HG03469 (cell line): ENCODE measurements around the gene APOBEC3H.

ENCODE experiments used
- ATAC-seq: cut with Tn5 transposase; IDR thresholded peaks from one replicate; pipeline ENCODE4 v1.9.1; 2021; ENCODE audit warnings: mild to moderate bottlenecking, moderate library complexity, moderate number of reproducible peaks; ENCODE audit not compliant: unreplicated experiment

Gene APOBEC3H

DNA sequence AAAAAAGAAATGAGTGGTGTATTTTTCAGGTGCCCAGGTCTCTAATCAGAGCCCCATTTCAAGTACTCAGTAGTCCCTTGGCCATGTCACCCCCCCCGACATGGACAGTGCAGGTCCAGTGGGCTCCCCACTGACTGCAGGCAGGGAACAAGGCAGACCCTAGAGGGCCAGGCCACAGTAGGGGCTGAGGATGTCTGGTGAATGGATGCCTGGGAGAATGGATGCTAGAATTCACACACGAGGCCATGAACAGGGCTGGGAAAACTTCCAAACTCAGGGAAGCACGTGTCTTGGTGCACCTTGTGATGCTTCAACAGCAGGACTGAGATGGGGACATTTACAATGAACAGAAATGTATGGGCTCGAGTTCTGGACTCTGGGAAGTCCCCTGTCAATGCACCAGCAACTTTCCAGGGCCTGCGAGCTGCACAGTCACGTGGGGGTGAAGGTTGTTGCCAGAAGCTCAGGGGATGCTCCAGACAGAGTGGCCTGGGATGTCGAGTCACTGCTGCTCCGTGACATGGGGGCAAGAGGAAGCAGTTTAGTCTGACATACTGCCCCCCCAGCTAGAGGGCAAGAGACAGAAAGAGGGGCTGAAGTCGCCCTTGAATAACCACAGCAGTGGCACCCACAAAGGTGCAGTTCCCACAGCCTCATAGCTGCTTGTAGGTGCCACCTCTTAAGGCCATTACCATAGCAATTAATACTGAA is 16.8 kb upstream of the APOBEC3H start:
- ATAC-seq: no peak

DNA sequence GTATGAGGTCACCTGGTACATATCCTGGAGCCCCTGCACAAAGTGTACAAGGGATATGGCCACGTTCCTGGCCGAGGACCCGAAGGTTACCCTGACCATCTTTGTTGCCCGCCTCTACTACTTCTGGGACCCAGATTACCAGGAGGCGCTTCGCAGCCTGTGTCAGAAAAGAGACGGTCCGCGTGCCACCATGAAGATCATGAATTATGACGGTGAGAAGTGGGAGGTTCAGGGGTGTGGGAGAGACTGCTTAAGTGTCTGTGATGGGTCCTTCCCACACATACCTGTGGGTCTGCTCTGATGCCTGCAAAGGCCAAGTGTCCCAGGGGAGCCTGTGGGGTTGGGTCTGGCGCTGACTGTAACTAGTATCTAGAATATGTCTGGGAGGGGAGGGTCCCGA is 16.0 kb upstream of the APOBEC3H start:
- ATAC-seq: no peak

DNA sequence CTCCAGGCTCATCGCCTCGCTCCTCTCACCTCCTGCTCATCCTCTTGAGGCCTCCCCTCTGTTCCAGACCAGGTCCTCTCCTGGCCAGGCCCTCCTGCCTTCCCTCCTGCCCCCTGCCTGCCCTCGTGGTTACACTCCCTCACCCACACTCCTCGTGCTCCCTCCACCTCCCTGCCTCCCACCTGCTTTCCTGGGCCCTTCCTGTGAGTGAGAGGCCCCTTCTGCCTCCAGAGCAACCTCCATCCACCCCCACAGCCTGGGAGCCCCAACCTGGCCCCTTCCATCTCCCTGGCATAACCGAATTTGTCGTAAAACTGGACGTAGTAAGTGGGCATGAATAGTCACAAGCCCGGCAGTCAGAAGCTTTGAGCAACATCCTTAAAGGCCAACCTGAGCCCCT is 15.4 kb upstream of the APOBEC3H start:
- ATAC-seq: no peak

DNA sequence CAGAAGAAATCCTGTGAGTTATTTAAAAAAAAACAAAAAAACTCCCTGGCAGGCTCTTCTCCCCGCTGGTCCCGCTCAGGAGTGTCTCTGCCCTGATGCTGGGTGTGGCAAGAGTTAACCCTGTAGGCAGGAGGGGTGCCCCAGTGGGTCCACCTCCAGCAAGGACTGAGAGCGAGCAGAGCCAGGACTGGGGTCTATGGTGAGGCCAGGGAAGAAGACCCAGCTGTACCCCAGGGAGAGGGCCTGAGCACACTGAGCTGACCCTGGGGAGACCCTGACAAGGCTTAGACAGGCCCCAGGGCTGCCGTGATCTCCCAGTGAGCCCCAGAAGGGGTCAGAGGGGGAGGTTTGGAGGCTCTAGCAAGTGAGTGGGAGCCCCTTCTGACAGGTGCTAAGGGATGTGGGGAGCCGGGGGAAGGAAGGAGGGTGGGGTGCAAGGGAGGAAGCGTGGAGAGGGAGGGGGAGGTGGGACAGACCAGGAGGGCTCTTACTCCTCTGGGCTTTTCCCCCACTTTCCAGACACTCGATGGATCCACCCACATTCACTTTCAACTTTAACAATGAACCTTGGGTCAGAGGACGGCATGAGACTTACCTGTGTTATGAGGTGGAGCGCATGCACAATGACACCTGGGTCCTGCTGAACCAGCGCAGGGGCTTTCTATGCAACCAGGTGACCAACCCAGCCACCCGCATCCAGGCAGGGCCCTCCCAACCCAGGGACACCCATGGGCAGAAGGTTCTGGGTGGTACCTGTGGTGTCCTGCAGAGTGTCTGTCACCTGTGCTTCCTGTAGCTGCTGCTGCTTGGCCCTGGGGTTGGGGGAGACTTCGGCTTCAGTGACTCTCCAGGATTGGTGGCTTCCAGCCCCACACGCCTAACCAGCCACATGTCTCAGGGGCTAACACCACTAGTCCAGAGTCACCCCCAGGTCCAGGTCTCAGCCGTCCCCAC is 13.6 kb upstream of the APOBEC3H start:
- no peak for ATAC-seq

DNA sequence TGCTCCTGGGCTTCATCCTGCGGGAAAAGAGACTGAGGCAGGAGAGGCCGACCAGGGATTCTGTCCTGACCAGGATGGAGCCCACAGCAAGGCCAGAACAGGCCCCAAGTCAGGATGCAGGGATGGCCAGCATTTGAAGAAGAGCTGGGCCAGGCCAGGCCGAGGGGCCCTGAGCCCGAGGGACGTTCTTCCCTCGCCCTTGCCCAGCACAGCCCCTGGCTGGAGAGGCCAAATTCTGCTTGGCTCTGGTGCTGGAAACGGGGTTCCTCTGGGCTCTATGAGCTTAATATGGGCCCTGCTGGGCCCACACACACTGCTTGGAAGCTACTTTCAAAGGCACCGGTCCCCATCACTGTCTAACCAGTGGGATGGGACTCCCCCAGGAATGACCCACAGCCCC is 12.4 kb upstream of the APOBEC3H start:
- no peak for ATAC-seq

DNA sequence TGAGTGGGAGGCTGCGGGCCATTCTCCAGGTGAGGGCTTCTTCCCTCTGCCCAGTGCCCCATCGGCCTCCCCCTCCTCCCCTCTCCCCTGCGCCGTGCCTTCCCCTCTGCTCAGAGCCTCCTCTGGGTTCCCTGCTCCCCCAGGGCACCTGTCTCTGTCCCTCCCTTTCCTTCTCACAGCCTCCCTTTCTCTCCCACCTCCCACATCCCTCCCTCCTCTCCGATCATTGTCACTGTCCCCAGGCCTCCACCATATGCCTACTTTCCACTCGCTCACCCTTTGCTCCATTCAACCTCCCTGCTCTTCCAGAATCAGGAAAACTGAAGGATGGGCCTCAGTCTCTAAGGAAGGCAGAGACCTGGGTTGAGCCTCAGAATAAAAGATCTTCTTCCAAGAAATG is 9.9 kb upstream of the APOBEC3H start:
- ATAC-seq: no peak

DNA sequence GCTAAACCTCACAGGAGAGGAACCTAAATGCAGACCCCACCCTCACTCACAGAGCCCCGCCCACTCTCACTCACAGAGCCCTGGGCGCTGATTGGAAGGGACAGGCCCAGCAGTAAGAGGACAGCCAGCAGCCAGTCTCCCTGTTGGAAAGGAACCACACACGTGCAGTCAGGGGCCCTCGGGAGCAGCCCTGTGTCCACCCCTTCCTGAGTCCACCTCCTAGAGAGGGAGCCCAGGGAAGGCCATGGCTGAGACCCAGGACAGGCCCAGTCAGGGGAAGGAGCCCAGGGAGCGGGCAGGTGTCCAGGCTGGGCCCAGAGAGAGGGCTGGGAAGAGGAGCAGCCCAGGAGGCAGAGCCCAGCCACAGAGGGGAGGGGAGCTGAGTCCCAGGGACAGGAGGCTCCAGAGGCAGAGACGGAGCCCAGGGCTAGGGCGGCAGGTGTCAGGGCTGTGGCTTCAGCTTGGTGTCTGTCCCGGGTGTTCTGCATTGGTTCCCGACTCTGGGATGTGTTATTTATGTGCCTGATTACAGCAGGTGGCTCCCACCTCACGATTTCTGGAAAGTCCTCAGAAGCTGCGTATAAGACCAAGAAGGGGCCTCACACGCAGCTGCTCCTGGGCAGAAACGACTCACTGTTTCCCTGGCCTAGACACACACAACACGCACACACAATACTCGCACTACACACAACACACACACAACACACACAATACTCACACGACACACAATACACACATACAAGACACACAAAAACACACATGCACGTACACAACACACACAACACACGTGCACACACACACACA is 9.0 kb upstream of the APOBEC3H start:
- no peak for ATAC-seq

DNA sequence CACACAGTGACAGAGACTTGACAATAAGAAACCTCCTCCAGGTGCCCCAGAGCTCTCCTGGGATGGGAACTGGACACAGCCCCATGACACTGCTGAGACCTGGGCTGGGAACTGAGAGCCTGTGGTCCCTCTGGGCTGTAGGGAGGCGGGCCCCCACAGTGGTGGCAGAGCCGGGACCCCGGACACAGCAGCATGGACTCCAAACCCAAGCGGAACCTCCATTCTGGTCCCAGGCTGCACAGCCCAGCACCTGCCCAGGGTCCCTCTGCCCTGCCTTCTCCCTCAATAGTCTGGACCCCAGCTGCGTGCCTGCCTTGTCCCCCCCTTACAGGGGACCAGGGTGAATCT is 8.4 kb upstream of the APOBEC3H start:
- ATAC-seq: no peak

DNA sequence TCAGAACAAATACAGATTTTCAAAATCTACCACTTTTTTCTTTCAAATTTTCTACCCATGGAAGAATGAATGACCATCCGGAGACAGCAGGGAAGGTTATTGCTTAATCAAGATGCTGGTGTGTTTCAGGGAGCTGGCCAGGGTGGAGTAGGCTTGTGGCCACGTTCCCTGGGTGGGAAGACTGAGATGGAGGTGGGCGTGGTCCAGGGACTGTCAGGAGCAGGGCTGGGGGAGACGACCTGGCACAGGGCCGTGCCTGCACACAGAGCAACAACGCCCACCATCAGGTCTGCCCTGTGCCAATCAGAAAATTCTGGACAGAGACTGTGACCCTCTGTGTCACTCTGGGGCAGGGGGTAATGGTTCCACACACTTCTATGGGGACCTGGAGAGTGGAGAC is 7.1 kb upstream of the APOBEC3H start:
- ATAC-seq: no peak

DNA sequence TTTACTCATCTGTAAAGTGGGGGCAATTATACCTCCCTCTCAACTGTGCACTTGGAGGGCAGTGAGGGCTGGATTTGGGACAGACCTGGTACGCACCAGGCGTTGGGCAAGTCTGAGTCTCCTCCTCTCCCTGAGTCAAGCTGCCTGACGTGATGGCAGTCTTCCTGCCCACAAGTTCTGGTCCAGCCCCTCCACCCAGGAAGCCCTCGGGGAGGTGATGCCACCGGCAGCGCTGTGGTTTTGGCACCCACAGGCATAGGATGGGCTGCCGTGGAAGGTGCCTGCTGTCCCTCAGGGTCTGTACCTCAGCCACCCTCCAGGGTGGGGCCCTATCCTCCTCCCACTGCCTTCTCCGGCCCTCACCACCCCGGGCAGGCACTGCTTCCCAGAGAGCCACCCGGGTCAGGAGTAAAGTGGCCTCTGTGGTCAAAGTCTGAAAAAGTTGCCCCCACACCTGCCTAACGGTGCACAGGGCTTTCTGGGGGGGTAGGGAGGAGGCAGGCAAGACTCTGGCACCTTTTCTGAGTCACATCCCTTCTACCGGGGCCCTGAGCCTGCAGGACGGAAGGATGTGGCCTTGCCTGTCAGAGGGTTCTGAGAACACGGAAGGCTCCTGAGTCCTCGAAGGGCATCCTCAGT is 6.5 kb upstream of the APOBEC3H start:
- no peak for ATAC-seq

DNA sequence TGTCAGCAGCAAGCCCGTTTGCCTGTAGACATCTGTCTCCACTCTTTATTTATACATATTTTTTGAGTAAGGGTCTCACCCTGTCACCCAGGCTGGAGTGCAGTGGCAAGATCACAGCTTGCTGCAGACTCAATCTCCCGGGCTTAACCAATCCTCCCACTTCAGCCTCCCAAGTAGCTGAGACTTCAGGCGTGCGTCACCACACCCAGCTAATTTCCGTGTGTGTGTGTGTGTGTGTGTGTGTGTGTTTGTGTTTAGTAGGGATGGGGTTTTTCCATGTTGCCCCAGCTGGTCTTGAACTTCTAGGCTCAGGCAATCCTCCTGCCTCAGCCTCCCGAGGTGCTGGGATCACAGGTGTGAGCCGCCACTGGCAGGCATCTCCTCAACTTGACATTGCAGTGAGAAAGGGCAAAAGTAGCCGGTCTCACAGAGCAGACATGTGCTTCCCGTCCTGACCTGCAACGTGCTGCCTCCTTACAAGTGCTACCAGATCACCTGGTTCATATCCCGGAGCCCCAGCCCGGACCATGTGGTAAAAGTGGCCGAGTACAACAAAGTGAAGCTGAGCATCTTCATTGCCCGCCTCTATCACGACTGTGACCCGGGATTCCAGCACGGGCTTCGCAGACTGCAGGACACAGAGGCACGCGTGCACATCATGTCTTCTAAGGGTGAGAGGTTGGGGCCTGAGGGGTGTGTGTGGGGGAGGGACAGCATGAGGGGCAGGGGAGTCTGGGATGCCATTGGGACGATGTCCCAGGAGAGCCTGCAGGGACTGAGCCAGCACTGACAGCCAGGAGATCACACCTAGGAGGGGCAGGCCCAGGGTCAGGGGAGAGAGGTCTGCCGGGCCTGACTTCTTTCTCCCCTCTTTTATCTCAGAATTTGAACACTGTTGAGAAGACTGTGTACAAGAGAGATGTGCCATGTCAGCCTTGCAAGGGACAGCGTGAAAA is 5.6 kb upstream of the APOBEC3H start:
- ATAC-seq: no peak

DNA sequence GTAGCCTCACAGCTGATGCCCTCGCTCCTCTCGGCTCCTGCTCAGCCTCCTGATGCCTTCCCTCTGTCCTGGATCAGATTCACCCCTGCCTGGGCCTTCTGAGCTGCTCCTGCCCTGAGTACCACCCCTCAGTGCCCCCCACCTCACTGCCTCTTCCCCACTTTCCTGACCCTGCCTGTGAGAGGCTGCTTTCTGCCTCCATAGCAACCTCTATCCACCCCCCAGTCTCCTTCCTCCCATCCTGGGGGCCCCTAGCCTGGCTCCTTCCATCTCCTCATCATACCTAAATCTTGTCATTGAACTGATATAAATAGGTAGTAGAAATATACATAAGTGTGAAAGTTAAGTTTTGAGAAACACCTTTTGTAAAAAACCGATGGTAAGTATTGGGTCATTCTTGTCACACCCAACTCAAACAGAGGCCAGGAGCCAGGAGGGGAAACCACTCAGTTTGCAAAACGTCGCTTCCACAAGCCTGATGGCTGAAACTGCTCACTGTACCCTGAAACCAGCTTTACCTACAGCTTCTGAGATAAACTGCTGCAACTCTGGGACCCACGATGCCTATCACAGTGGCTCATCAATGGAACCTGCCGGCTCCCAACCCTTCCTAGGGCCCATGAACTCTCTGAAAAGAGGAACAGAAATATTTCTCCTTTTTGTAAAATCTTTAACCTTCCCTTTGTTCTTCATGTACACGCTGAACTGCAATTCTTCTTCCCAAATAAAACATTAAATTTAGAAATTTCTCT is 4.8 kb upstream of the APOBEC3H start:
- ATAC-seq: no peak

DNA sequence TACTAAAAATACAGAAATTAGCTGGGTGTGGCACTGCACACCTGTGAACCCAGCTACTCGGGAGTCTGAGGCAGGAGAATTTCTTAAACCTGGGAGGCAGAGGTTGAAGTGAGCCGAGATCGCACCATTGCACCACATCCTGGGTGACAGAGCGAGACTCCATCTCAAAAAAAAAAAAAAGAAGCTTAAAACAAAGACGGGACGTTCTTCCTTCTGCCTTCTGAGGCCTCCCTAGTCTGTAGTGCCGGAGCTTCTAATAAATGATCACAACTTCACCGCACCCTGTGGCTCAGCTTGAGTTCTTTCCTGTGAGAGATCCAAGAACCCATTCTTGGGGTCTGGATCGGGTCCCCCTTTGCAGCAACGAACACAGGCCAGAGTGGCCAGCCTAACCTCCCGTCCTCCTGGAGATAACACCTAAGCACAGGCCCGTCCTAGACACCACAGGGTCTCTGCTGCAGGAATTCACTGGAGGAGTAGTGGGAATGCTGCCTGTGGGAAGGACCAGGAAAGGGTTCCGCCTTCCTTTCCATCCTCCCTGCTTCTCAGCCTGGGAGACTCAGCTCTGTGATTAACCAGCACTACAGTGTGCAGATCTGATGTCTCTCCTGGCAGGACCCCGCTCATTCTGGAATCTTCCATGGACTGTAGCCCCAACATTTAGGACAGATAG is 2.2 kb upstream of the APOBEC3H start:
- ATAC-seq: no peak

DNA sequence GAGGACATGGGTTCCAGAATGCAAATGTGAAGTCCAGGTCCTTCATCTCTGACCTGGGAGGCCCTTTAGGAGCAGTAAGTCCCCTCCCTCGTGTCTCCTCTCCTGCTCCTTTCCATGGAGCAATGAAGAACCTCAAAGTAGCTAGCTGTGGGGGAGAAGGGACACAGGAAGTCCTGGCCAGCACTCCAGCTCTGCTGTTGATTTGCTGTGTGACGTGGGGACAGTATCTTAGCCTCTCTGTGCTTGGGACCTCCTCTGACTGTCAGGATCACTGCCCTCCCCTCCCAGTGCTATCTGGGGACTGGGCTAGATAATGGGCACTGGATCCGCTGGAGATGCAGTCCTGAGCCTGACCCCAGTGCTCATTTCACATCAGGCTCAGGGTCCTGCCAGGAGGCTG is 1.1 kb upstream of the APOBEC3H start:
- ATAC-seq: no peak

DNA sequence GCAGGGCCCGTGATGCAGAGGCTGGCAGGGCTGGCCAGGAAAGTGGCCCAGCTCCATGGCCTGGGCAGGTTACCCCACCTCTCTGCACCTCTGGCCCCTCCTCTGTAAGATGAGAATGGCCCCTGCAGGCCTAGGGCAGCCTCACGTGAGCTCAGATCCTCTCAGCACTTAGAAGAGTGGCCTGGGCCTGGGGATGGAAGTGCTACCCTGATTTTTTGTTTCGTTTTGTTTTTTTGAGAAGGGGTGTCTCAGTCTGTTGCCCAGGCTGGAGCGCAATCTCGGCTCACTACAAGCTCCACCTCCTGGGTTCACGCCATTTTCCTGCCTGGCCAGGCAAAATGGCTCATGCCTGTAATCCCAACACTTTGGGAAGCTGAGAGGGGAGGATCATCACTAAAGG is 982 bp downstream of the APOBEC3H start:
- no peak for ATAC-seq

DNA sequence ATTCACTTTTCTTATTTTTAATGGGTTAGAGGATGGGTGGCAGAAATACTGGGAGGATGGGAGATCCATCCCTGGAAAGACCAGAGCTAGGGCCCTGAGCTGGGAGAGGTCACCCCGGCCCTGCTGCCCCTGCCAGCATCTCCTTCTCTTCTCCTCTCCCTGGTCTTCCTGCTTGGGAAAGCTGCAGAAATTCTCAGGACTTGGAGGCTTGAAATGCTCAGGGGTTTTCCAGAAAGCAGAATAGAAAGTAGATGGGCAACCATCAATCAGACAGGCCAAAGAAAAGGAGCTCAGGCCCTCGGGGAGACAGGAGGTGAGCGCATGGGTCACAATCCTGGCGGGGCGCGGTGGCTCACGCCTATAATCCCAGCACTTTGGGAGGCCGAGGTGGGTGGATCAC is 1.5 kb downstream of the APOBEC3H start:
- no peak for ATAC-seq

DNA sequence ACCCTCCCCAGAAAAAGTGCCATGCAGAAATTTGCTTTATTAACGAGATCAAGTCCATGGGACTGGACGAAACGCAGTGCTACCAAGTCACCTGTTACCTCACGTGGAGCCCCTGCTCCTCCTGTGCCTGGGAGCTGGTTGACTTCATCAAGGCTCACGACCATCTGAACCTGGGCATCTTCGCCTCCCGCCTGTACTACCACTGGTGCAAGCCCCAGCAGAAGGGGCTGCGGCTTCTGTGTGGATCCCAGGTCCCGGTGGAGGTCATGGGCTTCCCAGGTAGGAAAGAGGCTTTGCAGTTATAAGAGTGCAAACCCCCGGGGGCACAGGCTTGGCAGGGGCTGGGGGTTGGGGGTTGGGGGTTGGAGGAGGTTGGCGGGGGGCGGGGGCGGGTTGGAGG is 4.2 kb downstream of the APOBEC3H start:
- no peak for ATAC-seq

DNA sequence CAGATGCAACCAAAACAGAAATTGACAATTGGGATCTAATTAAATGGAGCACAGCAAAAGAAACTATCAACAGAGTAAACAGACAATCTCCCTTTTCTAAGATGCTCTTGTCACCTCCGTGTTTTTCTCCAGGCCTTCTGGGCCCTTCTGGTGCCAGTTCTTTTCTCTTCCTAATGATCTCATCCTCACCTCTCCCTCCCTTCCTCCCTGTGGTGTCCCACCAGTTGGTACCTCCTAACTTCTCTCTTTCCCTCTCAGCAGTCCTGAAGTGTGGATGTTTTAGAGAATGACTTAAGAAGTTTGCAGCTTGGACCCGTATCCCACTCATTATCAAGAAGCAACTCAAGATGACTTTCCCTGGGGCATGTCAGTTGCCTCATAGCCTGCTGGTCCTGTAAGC is 6.4 kb downstream of the APOBEC3H start:
- no peak for ATAC-seq

DNA sequence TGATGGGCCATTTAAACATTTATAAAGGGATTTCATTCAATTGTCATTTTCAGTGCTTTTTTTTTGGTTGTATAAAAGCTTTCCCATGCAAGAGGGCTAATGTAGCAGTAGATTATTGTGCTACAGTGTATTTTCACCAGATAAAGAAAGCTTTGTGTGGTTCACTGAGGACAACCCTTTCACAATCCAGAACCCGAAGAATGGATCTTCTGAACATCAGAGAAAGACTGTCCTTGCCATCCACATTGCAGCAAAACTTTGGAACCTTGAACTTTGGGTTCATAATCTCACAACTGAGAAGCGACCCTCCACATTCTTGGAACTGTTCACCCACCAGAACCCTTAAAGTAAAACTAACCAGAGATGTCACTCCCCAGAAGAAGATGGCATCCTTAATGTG is 9.3 kb downstream of the APOBEC3H start:
- no peak for ATAC-seq
